Epithelial cell of proximal tubule (primary cell): ENCODE results near the gene LONP1. TPM values are rescaled to one million over a fixed set of nuclear protein-coding genes. Genes with fewer than 3 reads are reported as not detected.

Experiments
- DNase-seq: peaks from one replicate; pipeline ENCODE4 v3.0.0-alpha.2; 2011; ENCODE audit warnings: low read depth
- H3K4me3 ChIP-seq: 2 replicates; pipeline ENCODE4 v1.5.1; 2011; ENCODE audit warnings: low read depth, mild to moderate bottlenecking, low read length
- total RNA-seq: library from RNA; depleted of rRNA; stranded (reverse); fragments of >200 nt; gene quantifications from 2 replicates; pipeline ENCODE4 v1.2.3, GENCODE V29; 2015
- TF ChIP-seq, protein P1 (sequence below): conservative IDR thresholded peaks from 2 replicates; pipeline ENCODE4 v1.5.1; 2012; ENCODE audit warnings: low read depth, mild to moderate bottlenecking, low read length

Gene LONP1, protein sequence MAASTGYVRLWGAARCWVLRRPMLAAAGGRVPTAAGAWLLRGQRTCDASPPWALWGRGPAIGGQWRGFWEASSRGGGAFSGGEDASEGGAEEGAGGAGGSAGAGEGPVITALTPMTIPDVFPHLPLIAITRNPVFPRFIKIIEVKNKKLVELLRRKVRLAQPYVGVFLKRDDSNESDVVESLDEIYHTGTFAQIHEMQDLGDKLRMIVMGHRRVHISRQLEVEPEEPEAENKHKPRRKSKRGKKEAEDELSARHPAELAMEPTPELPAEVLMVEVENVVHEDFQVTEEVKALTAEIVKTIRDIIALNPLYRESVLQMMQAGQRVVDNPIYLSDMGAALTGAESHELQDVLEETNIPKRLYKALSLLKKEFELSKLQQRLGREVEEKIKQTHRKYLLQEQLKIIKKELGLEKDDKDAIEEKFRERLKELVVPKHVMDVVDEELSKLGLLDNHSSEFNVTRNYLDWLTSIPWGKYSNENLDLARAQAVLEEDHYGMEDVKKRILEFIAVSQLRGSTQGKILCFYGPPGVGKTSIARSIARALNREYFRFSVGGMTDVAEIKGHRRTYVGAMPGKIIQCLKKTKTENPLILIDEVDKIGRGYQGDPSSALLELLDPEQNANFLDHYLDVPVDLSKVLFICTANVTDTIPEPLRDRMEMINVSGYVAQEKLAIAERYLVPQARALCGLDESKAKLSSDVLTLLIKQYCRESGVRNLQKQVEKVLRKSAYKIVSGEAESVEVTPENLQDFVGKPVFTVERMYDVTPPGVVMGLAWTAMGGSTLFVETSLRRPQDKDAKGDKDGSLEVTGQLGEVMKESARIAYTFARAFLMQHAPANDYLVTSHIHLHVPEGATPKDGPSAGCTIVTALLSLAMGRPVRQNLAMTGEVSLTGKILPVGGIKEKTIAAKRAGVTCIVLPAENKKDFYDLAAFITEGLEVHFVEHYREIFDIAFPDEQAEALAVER
- 115 and 134 TPM in 2 replicates for total RNA-seq

DNA sequence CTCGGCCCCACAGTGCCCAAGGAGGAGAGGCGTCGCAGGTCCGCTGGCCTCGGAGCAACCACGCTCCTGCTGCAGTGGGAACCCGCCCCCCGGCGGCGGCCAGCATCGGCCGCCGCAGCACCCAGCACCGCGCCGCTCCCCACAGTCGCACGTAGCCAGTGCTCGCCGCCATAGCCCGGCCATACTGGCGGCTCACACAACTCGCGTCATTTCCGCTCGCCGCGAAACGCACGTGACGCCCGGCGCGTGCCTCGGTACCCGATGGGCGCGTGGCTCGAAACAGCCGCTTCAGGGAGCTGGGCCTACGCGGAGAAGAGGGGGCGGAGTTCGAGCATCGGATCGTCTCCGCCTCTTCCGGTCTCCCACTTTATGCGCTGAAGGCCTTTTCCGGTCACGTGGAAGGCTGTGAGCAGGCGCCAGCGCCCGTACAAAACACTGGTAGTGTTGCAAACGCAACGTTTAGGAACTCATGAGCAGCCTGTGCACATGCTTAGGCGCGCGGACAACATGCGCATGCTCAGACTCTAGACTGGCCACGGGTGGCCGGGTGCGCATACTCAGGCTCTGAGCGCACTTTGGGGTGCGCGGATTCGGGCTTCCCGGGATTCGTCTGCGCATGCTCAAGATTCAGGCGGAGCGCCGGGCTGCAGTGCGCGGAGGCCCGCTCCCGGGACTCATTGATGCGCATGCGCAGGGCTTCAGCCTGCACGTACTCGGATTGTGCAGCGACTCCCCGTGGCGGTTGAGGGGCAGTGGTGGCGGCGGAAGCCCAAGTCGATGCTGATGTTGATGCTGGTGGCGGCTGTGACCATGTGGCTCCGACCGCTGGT is at the start of gene LONP1, which contains the start of gene CATSPERD:
Gene LONP1 (minus strand): TSS at position 186 of the 830 bp plus-strand sequence. CDS start 14 bp downstream, at position 172.
Gene CATSPERD (plus strand): TSS at position 677 of the 830 bp plus-strand sequence. CDS start 101 bp downstream, at position 778.
- TF ChIP-seq, protein P1, sequence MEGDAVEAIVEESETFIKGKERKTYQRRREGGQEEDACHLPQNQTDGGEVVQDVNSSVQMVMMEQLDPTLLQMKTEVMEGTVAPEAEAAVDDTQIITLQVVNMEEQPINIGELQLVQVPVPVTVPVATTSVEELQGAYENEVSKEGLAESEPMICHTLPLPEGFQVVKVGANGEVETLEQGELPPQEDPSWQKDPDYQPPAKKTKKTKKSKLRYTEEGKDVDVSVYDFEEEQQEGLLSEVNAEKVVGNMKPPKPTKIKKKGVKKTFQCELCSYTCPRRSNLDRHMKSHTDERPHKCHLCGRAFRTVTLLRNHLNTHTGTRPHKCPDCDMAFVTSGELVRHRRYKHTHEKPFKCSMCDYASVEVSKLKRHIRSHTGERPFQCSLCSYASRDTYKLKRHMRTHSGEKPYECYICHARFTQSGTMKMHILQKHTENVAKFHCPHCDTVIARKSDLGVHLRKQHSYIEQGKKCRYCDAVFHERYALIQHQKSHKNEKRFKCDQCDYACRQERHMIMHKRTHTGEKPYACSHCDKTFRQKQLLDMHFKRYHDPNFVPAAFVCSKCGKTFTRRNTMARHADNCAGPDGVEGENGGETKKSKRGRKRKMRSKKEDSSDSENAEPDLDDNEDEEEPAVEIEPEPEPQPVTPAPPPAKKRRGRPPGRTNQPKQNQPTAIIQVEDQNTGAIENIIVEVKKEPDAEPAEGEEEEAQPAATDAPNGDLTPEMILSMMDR: peak; percentile 84
- DNase-seq: peak; percentile 83
- peak within 1 kb of the TSS; percentile 93 for H3K4me3 ChIP-seq

DNA sequence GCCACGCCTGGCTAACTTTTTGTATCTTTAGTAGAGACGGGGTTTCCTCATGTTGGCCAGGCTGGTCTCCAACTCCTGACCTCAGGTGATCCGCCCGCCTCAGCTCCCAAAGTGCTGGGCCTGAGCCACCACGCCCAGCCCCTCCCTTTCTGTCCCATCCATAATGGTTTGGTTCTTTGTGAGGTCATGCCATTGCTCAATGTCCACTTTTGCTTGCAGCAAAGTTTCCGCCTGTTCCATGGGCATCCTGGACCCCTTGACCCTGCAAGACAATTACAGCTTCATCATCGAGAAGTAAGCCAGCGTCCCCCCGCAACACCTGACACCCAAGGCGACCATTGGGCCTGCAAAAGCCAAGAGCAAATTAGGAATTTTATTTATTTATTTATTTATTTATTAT is 48.0 kb upstream of the LONP1 start:
- DNase-seq: no peak
- TF ChIP-seq, protein P1: no peak
- no peak overlapping the region for H3K4me3 ChIP-seq

DNA sequence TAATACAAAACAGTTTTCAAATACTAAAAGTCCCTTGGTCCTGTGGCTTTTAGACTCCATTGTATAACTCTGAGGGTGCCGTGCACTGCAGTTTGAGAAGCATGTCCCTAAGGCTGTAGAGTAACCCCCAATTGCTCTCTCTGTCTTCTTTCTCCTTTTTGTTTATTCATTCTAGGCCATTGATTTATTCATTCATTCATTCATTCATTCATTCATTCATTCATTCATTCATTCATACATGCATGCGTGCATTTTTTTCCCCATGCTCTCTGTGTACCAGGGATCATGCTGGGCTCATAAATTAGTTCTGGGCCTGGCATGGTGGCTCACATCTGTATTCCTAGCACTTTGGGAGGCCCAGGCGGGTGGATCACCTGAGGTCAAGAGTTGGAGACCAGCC is 45.3 kb upstream of the LONP1 start:
- TF ChIP-seq, protein P1: no peak
- no peak overlapping the region for H3K4me3 ChIP-seq

DNA sequence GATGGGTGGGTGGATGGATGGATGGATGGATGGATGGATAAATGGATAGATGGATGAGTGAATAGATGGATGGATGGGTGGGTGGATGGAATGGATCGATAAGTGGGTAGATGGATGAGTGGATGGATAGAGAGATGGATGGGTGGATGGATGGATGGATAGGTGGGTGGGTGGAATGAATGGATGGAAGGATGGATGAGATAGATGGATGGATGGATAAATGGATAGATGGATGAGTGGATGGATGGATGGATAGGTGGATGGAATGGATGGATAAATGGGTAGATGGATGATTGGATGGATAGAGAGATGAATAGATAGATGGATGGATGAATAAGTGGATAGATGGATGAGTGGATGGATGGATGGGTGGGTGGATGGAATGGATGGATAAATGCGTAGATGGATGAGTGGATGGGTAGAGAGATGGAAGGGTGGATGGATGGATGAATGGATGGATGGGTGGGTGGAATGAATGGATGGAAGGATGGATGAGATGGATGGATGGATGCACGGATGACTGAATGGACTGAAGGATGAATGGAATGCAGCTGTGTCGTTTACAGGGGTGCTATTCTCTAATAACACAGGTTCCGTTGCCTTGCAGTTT is 42.8 kb upstream of the LONP1 start:
- TF ChIP-seq, protein P1: no peak
- no peak for DNase-seq
- H3K4me3 ChIP-seq: no peak overlapping the region

More for the DNA sequence above, 45.3 kb upstream of the LONP1 start:
- no peak for DNase-seq

DNA sequence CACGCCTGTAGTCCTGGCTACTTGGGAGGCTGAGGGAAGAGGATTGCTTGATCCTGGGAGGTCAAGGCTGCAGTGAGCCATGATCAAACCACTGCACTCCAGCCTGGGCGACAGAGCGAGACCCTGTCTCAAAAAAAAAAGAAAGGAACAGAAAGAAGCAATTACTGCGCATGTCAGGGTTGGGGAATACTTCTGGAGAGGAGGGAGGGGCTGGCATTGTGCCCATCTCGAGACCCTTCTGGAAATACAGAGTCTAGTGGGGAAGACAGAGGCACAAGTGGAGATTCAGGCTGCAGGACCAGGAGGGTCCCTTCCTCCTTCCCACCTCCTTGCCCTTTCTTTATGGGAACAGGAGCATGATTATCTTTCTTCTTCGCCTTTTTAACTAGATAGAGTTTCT is 33.8 kb upstream of the LONP1 start:
- DNase-seq: no peak
- H3K4me3 ChIP-seq: no peak overlapping the region
- TF ChIP-seq, protein P1: no peak

DNA sequence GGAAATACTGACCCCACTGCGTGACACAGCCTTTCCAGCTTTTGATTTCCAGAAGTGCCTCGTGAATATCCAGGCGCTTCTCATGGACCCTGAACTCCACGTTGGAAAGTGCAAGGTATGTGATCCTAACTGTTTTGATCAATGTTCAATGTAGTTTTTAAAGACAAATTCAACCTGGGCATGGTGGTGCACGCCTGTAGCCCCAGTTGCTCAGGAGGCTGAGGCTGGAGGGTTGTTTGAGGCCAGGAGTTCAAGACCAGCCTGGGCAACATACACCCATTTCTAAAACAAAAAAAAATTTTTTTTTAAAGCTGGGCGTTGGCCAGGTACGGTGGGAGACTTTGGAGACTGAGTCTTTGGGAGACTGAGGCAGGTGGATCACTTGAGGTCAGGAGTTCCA is 31.8 kb upstream of the LONP1 start:
- DNase-seq: no peak
- H3K4me3 ChIP-seq: no peak overlapping the region
- TF ChIP-seq, protein P1: no peak
